HCT116 (cell line): Measurements from ENCODE around the gene AUTS2. TPM values are rescaled to one million over a fixed set of nuclear protein-coding genes. Genes with fewer than 3 reads are reported as not detected.

ENCODE experiments used
- ATAC-seq: fragments of 200-7000 bp; cut with Tn5 transposase; 2 replicates; pipeline ENCODE4 v1.9.1; 2020; ENCODE audit warnings: mild to moderate bottlenecking, moderate library complexity
- BruUV-seq: library from RNA; stranded (reverse); fragments of 400-500 nt; replicated peaks from 2 replicates; lab custom pipeline; 2021; lab: Mats Ljungman, UMichigan
- CTCF ChIA-PET: fragments of 300-600 bp; sonication (Branson Sonifier 250); formaldehyde crosslinking; loops from one replicate; lab custom pipeline; 2021; ENCODE audit warnings: antibody characterized with exemption; lab: Charles Lee
- POLR2A ChIA-PET: fragments of 300-600, 350-600 bp; sonication (Branson Sonifier 250); formaldehyde crosslinking; loops from one replicate; lab custom pipeline; 2021; ENCODE audit warnings: antibody characterized with exemption; lab: Charles Lee
- RAD21 ChIA-PET, 2 experiments: fragments of 300-600 bp; sonication (Branson Sonifier 250); formaldehyde crosslinking; loops; one replicate each; lab custom pipeline; 2023; ENCODE audit warnings: low total read pairs in 2 of 2; ENCODE audit not compliant: uncharacterized antibody in 2 of 2, unreplicated experiment in 2 of 2, low non-redundant PET in 1 of 2; lab: Charles Lee
- DNase-seq: peaks from one replicate; pipeline ENCODE4 v3.0.0-alpha.2; 2010; ENCODE audit warnings: low read depth, low spot score
- H2AFZ ChIP-seq: fragments of 200-600 bp; shearing (Covaris generic), sonication (generic); 2 replicates; pipeline ENCODE4 v1.6.1; 2017; ENCODE audit warnings: low read depth, mixed run types, mixed read lengths, antibody characterized with exemption, low read length; ENCODE audit not compliant: poor library complexity, severe bottlenecking
- H3K27ac ChIP-seq: 2 replicates; pipeline ENCODE4 v1.5.1; 2012; ENCODE audit warnings: low read depth, low read length
- H3K27me3 ChIP-seq: fragments of 200-600 bp; sonication (generic); 2 replicates; pipeline ENCODE4 v1.6.1; 2016; ENCODE audit warnings: mixed run types, low read length, mixed read lengths; ENCODE audit not compliant: insufficient read depth
- H3K36me3 ChIP-seq, 2 experiments: fragments of 200-500 bp in 1 of 2; fragments of 200-600 bp in 1 of 2; sonication (Bioruptor generic) in 1 of 2; sonication (generic) in 1 of 2; 2 replicates each; pipeline versions ENCODE4 v1.5.1 to v1.6.1; 2014 to 2016; ENCODE audit warnings: low read length in 2 of 2, inconsistent platforms in 1 of 2, mixed read lengths in 1 of 2, mixed run types in 1 of 2; ENCODE audit not compliant: insufficient read depth in 2 of 2, control insufficient read depth in 1 of 2
- H3K4me1 ChIP-seq, 2 experiments: fragments of 200-600 bp in 1 of 2; sonication (generic) in 1 of 2; 2 replicates each; pipeline versions ENCODE4 v1.5.1 to v1.6.1; 2012 to 2017; ENCODE audit warnings: low read length in 2 of 2, inconsistent platforms in 1 of 2, mild to moderate bottlenecking in 1 of 2, mixed read lengths in 1 of 2, mixed run types in 1 of 2, moderate library complexity in 1 of 2; ENCODE audit not compliant: insufficient read depth in 2 of 2, control insufficient read depth in 1 of 2
- H3K4me2 ChIP-seq: fragments of 200-600 bp; sonication (generic); 2 replicates; pipeline ENCODE4 v1.6.1; 2017; ENCODE audit warnings: mixed run types, low read length, mixed read lengths
- H3K4me3 ChIP-seq, 2 experiments: fragments of 200-600 bp in 1 of 2; sonication (generic) in 1 of 2; replicated peaks in 1 of 2; 2 replicates each; pipeline ENCODE4 v1.5.1; 2011 to 2016; ENCODE audit warnings: low read length in 2 of 2, control low read depth in 1 of 2, low read depth in 1 of 2, mild to moderate bottlenecking in 1 of 2, mixed read lengths in 1 of 2, mixed run types in 1 of 2
- H3K79me2 ChIP-seq: fragments of 200-600 bp; sonication (generic); 2 replicates; pipeline ENCODE4 v1.6.1; 2017; ENCODE audit warnings: mild to moderate bottlenecking, mixed run types, low read length, moderate library complexity, mixed read lengths; ENCODE audit not compliant: insufficient read depth
- H3K9ac ChIP-seq: fragments of 200-600 bp; sonication (generic); 2 replicates; pipeline ENCODE4 v1.6.1; 2016; ENCODE audit warnings: low read length, mixed read lengths
- H3K9me2 ChIP-seq: fragments of 200-600 bp; sonication (generic), shearing (Covaris generic); 2 replicates; pipeline ENCODE4 v1.6.1; 2017; ENCODE audit warnings: mixed run types, mild to moderate bottlenecking, moderate library complexity; ENCODE audit not compliant: insufficient read depth
- H3K9me3 ChIP-seq, 2 experiments: fragments of 200-500 bp in 1 of 2; fragments of 200-600 bp in 1 of 2; sonication (Bioruptor generic) in 1 of 2; sonication (generic) in 1 of 2; 2 replicates each; pipeline ENCODE4 v1.6.1; 2014 to 2017; ENCODE audit warnings: low read length in 2 of 2, mixed read lengths in 2 of 2, inconsistent platforms in 1 of 2, low read depth in 1 of 2, mild to moderate bottlenecking in 1 of 2, mixed run types in 1 of 2, moderate library complexity in 1 of 2; ENCODE audit not compliant: control insufficient read depth in 1 of 2, insufficient read depth in 1 of 2
- H4K20me1 ChIP-seq: fragments of 200-600 bp; sonication (generic), shearing (Covaris generic); 2 replicates; pipeline ENCODE4 v1.6.1; 2017; ENCODE audit warnings: mixed run types, mild to moderate bottlenecking, moderate library complexity; ENCODE audit not compliant: insufficient read depth
- CBX3 ChIP-seq: IDR thresholded peaks from 2 replicates; pipeline ENCODE4 v1.6.1; 2012; ENCODE audit warnings: low read depth
- CTCF ChIP-seq, 3 experiments: fragments of 200-600 bp in 1 of 3; sonication (generic) in 1 of 3; IDR thresholded peaks in 2 of 3; conservative IDR thresholded peaks in 1 of 3; 2 replicates each; pipeline ENCODE4 v1.5.1; 2012 to 2017; ENCODE audit warnings: low read depth in 2 of 3, low read length in 2 of 3, antibody characterized with exemption in 1 of 3, borderline replicate concordance in 1 of 3, control low read depth in 1 of 3, mild to moderate bottlenecking in 1 of 3, mixed read lengths in 1 of 3, mixed run types in 1 of 3, moderate library complexity in 1 of 3; ENCODE audit not compliant: insufficient read depth in 1 of 3
- EGR1 ChIP-seq: IDR thresholded peaks from 2 replicates; pipeline ENCODE4 v1.6.1; 2012; ENCODE audit warnings: low read depth
- ELF1 ChIP-seq: IDR thresholded peaks from 2 replicates; pipeline ENCODE4 v1.6.1; 2012; ENCODE audit warnings: low read depth, borderline replicate concordance
- EZH2phosphoT487 ChIP-seq: fragments of 200-600 bp; IDR thresholded peaks from 2 replicates; pipeline ENCODE4 v1.6.1; 2018; ENCODE audit warnings: antibody characterized with exemption, borderline replicate concordance
- FOSL1 ChIP-seq: IDR thresholded peaks from 2 replicates; pipeline ENCODE4 v1.6.1; 2012; ENCODE audit warnings: low read depth
- JUND ChIP-seq: IDR thresholded peaks from 2 replicates; pipeline ENCODE4 v1.6.1; 2012
- POLR2A ChIP-seq: IDR thresholded peaks from 2 replicates; pipeline ENCODE4 v1.7.0; 2011; ENCODE audit warnings: borderline replicate concordance; ENCODE audit not compliant: insufficient read depth, insufficient read length; ENCODE audit errors: extremely low read depth
- POLR2AphosphoS5 ChIP-seq: IDR thresholded peaks from 2 replicates; pipeline ENCODE4 v1.6.1; 2011; ENCODE audit warnings: mild to moderate bottlenecking, low read depth, low read length, moderate library complexity
- REST ChIP-seq: IDR thresholded peaks from 2 replicates; pipeline ENCODE4 v1.6.1; 2012; ENCODE audit warnings: low read depth
- SIN3A ChIP-seq: IDR thresholded peaks from 2 replicates; pipeline ENCODE4 v1.6.1; 2012; ENCODE audit warnings: low read depth
- ZBTB33 ChIP-seq: IDR thresholded peaks from 2 replicates; pipeline ENCODE4 v1.6.1; 2011; ENCODE audit warnings: mild to moderate bottlenecking, low read length, moderate library complexity; ENCODE audit not compliant: insufficient replicate concordance; ENCODE audit errors: extremely low read depth
- ZNF274 ChIP-seq: fragments of 200-500 bp; sonication (Bioruptor generic); IDR thresholded peaks from 2 replicates; pipeline ENCODE4 v1.6.1; 2014; ENCODE audit warnings: mild to moderate bottlenecking, low read depth, low read length, inconsistent platforms
- intact Hi-C: fragments of 100-400 bp; cut with micrococcal nuclease; formaldehyde crosslinking; loops from 2 replicates; pipeline ENCODE4 v1.10.0; 2022
- total RNA-seq: library from RNA; stranded (reverse); gene quantifications from one replicate; pipeline ENCODE4 v1.2.1, GENCODE V29; 2021; ENCODE audit not compliant: unreplicated experiment
- TF ChIP-seq, protein P1 (sequence below): IDR thresholded peaks from 2 replicates; pipeline ENCODE4 v1.6.1; 2012
- TF ChIP-seq, protein P2 (sequence below): IDR thresholded peaks from 2 replicates; pipeline ENCODE4 v1.6.1; 2012

Gene AUTS2
- total RNA-seq, 1 experiment from 2014 or later = 0.93 TPM

GRCh38 chr7:70171369-70171920 lies 573.2 kb downstream of the AUTS2 start:
- Histone ChIP-seq H3K4me3 (no peak overlapping the region), H3K9ac (no peak overlapping the region), H3K9me2 (no peaks in the 10 kb centered on the region), H3K9me3 (peaks cover 5 to 13% of the 10 kb centered on the region in 2 experiments; a peak in 2 of 4 replicates), H3K27ac (no peak overlapping the region), H3K27me3 (no peaks in the 10 kb centered on the region), H3K4me1 (no peaks in the 10 kb centered on the region), H3K36me3 (no peaks in the 10 kb centered on the region), H4K20me1 (no peaks in the 10 kb centered on the region), H2AFZ (no peak overlapping the region), H3K79me2 (no peaks in the 10 kb centered on the region), H3K4me2 (no peak overlapping the region)
- DNase-seq (no peak), ATAC-seq (no peak)
- ChIA-PET RAD21 (no interaction called here), CTCF (no interaction called here), POLR2A (no interaction called here)
- no TSS peak for BruUV-seq
- TF ChIP-seq CBX3 (no peak), FOSL1 (no peak), EZH2phosphoT487 (no peak), ZNF274 (no peak), CTCF (IDR thresholded peaks at IDR 0.05 in 2 of 3, conservative IDR thresholded peaks at IDR 0.05 in 1 of 3; ENCODE audit: borderline replicate concordance in 1 of 3, insufficient read depth in 1 of 3, low read depth in 2 of 3, low read length in 2 of 3) (no peak), POLR2AphosphoS5 (no peak), JUND (no peak), REST (no peak), EGR1 (no peak), POLR2A (no peak), ZBTB33 (no peak), ELF1 (no peak), SIN3A (no peak)
- TF ChIP-seq, protein P1, sequence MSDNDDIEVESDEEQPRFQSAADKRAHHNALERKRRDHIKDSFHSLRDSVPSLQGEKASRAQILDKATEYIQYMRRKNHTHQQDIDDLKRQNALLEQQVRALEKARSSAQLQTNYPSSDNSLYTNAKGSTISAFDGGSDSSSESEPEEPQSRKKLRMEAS = no peak
- TF ChIP-seq, protein P2, sequence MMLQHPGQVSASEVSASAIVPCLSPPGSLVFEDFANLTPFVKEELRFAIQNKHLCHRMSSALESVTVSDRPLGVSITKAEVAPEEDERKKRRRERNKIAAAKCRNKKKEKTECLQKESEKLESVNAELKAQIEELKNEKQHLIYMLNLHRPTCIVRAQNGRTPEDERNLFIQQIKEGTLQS = no peak
- intact Hi-C loops = no loop called here
